Measurements from ENCODE around the gene DNAJC7.

DNAJC7 gene

GRCh38 chr17:41982026-41982760 is 35.0 kb downstream of the DNAJC7 start:
- no peak for DNase-seq (ENCODE audit: low read depth)
- no peak overlapping the region for H3K4me3 ChIP-seq (ENCODE audit: control insufficient read depth, low read depth, low read length)
- TF ChIP-seq, protein P1, sequence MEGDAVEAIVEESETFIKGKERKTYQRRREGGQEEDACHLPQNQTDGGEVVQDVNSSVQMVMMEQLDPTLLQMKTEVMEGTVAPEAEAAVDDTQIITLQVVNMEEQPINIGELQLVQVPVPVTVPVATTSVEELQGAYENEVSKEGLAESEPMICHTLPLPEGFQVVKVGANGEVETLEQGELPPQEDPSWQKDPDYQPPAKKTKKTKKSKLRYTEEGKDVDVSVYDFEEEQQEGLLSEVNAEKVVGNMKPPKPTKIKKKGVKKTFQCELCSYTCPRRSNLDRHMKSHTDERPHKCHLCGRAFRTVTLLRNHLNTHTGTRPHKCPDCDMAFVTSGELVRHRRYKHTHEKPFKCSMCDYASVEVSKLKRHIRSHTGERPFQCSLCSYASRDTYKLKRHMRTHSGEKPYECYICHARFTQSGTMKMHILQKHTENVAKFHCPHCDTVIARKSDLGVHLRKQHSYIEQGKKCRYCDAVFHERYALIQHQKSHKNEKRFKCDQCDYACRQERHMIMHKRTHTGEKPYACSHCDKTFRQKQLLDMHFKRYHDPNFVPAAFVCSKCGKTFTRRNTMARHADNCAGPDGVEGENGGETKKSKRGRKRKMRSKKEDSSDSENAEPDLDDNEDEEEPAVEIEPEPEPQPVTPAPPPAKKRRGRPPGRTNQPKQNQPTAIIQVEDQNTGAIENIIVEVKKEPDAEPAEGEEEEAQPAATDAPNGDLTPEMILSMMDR (IDR thresholded peaks at IDR 0.05; ENCODE audit: control insufficient read depth, insufficient read depth, low read depth, low read length, missing control alignments): no peak

DNA sequence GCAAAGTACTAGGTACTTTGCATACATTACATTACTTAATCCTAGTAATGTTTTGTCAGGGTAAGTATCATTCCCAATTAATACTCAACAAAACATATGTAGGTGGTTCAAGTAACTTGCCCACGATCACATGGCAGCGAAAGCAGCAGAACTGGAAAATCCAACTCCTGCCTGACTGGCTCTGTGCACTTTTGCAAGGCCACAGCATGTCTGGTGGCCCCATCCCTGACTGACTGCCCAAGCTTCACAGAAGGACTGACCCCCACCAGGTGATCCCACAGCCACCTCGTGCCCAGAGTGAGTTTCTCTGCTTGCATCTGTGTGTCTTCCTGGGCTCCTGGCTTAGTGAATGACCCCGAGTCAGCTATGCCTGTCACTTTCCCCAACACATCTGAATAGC is 39.2 kb downstream of the DNAJC7 start:
- TF ChIP-seq, protein P1 (IDR thresholded peaks at IDR 0.05; ENCODE audit: control insufficient read depth, insufficient read depth, low read depth, low read length, missing control alignments): no peak
- no peak overlapping the region for H3K4me3 ChIP-seq (ENCODE audit: control insufficient read depth, low read depth, low read length)
- no peak for DNase-seq (ENCODE audit: low read depth)

GRCh38 chr17:41976142-41976768 is 41.0 kb downstream of the DNAJC7 start:
- H3K4me3 ChIP-seq (ENCODE audit: control insufficient read depth, low read depth, low read length): no peak overlapping the region
- TF ChIP-seq, protein P1 (IDR thresholded peaks at IDR 0.05; ENCODE audit: control insufficient read depth, insufficient read depth, low read depth, low read length, missing control alignments): no peak
- no peak for DNase-seq (ENCODE audit: low read depth)

- DNase-seq (ENCODE audit: low read depth): no peak
Measured at GRCh38 chr17:41975099-41976083, 41.8 kb downstream of the DNAJC7 start.

GRCh38 chr17:41974658-41975057 is 42.6 kb downstream of the DNAJC7 start:
- no peak overlapping the region for H3K4me3 ChIP-seq (ENCODE audit: control insufficient read depth, low read depth, low read length)
- TF ChIP-seq, protein P1 (IDR thresholded peaks at IDR 0.05; ENCODE audit: control insufficient read depth, insufficient read depth, low read depth, low read length, missing control alignments): no peak
- DNase-seq (ENCODE audit: low read depth): no peak

More at GRCh38 chr17:41975099-41976083, 41.8 kb downstream of the DNAJC7 start:
- TF ChIP-seq, protein P1 (IDR thresholded peaks at IDR 0.05; ENCODE audit: control insufficient read depth, insufficient read depth, low read depth, low read length, missing control alignments): no peak
- no peak overlapping the region for H3K4me3 ChIP-seq (ENCODE audit: control insufficient read depth, low read depth, low read length)

GRCh38 chr17:41974031-41974430 is 43.2 kb downstream of the DNAJC7 start:
- H3K4me3 ChIP-seq (ENCODE audit: control insufficient read depth, low read depth, low read length): no peak overlapping the region
- DNase-seq (ENCODE audit: low read depth): no peak
- TF ChIP-seq, protein P1 (IDR thresholded peaks at IDR 0.05; ENCODE audit: control insufficient read depth, insufficient read depth, low read depth, low read length, missing control alignments): no peak
